ENCODE measurements around the gene IQGAP2.

DNA sequence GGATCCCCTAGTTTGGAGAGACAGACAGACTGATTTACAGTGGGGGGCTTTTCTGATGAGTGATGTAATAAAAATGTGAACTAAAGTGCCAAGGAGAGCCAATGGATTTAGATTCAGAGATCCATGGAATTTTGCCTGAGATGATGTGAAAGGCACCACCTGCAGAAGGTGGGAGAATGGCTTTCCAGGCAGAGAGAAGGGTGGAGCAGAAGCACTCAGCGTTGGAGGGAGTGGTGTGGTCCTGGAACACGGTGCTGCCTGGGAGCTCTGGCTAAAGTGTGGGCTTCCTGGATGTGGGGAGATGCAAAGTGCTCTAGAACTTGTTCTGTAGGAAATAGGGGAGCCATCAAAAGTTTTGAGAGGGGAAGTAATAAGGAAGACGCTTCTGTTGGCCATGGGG is 57.0 kb downstream of the IQGAP2 start:
- TF ChIP-seq CTCF (conservative IDR thresholded peaks at IDR 0.05; ENCODE audit: low read depth, low read length) (no peak), EZH2 (IDR thresholded peaks at IDR 0.05; ENCODE audit: low read length, unreplicated experiment) (no peak), EZH2phosphoT487 (IDR thresholded peaks at IDR 0.05; ENCODE audit: borderline replicate concordance, low read length) (no peak)

All from PC-3 (cell line).